Choroid plexus epithelial cell (primary cell): ENCODE measurements around the gene RIOX2.
A peak's percentile ranks its signal among the peaks of the same experiment; 100 is the strongest.

ENCODE experiments used
- DNase-seq: peaks from one replicate; pipeline ENCODE4 v3.0.0-alpha.2; 2010; ENCODE audit warnings: low read depth
- H3K4me3 ChIP-seq: 2 replicates; pipeline ENCODE4 v1.5.1; 2011; ENCODE audit warnings: low read depth, mild to moderate bottlenecking, control low read depth, low read length, moderate library complexity
- CTCF ChIP-seq: conservative IDR thresholded peaks from 2 replicates; pipeline ENCODE4 v1.5.1; 2011; ENCODE audit warnings: low read depth, mild to moderate bottlenecking, control low read depth, inconsistent platforms, low read length, moderate library complexity

RIOX2 gene

GRCh38 chr3:97967966-97968365 is 4.3 kb downstream of the RIOX2 start:
- TF ChIP-seq CTCF, result peak; percentile 30
- DNase-seq, result no peak

GRCh38 chr3:97960993-97961766 is 11.1 kb downstream of the RIOX2 start:
- DNase-seq, result no peak
- H3K4me3 ChIP-seq, result no peak overlapping the region
- no peak for TF ChIP-seq CTCF

More at GRCh38 chr3:97967966-97968365, 4.3 kb downstream of the RIOX2 start:
- no peak overlapping the region for H3K4me3 ChIP-seq

GRCh38 chr3:97960551-97960950 is 11.7 kb downstream of the RIOX2 start:
- no peak for TF ChIP-seq CTCF
- DNase-seq, result no peak
- H3K4me3 ChIP-seq, result no peak overlapping the region

GRCh38 chr3:97959872-97960271 is 12.4 kb downstream of the RIOX2 start:
- no peak overlapping the region for H3K4me3 ChIP-seq
- no peak for TF ChIP-seq CTCF
- no peak for DNase-seq

GRCh38 chr3:97958796-97959195 is 13.4 kb downstream of the RIOX2 start:
- TF ChIP-seq CTCF, result no peak
- no peak for DNase-seq
- H3K4me3 ChIP-seq, result no peak overlapping the region

- DNase-seq, result peak; percentile 42
- TF ChIP-seq CTCF, result no peak
- H3K4me3 ChIP-seq, result no peak overlapping the region
Observed at GRCh38 chr3:97958396-97958795, 13.8 kb downstream of the RIOX2 start.

GRCh38 chr3:97957617-97958311 is 14.5 kb downstream of the RIOX2 start:
- no peak overlapping the region for H3K4me3 ChIP-seq
- no peak for TF ChIP-seq CTCF
- peak; percentile 53 for DNase-seq
